GM21529 (cell line): ENCODE data around the gene NR3C2.

ENCODE experiments used
- ATAC-seq: cut with Tn5 transposase; IDR thresholded peaks from one replicate; pipeline ENCODE4 v1.9.1; 2021; ENCODE audit not compliant: unreplicated experiment

Gene NR3C2

GRCh38 chr4:148373093-148373492 lies 69.1 kb downstream of the NR3C2 start:
- no peak for ATAC-seq

- no peak for ATAC-seq
Measured at GRCh38 chr4:148369919-148370318, 72.3 kb downstream of the NR3C2 start.

GRCh38 chr4:148367756-148368155 lies 74.5 kb downstream of the NR3C2 start:
- no peak for ATAC-seq

- no peak for ATAC-seq
Measured at GRCh38 chr4:148366251-148366650, 76.0 kb downstream of the NR3C2 start.

- no peak for ATAC-seq
Measured at GRCh38 chr4:148364525-148364924, 77.7 kb downstream of the NR3C2 start.

- no peak for ATAC-seq
Measured at GRCh38 chr4:148359769-148360168, 82.4 kb downstream of the NR3C2 start.

GRCh38 chr4:148355442-148356123 lies 86.6 kb downstream of the NR3C2 start:
- no peak for ATAC-seq

- ATAC-seq = no peak
Measured at GRCh38 chr4:148354186-148354585, 88.0 kb downstream of the NR3C2 start.

GRCh38 chr4:148353571-148353970 lies 88.6 kb downstream of the NR3C2 start:
- ATAC-seq = no peak

- ATAC-seq = no peak
Measured at GRCh38 chr4:148349153-148349552, 93.1 kb downstream of the NR3C2 start.

GRCh38 chr4:148346657-148347056 lies 95.6 kb downstream of the NR3C2 start:
- ATAC-seq = no peak

- ATAC-seq = no peak
Measured at GRCh38 chr4:148345509-148345908, 96.7 kb downstream of the NR3C2 start.

GRCh38 chr4:148344941-148345340 lies 97.3 kb downstream of the NR3C2 start:
- no peak for ATAC-seq

- ATAC-seq = no peak
Measured at GRCh38 chr4:148344352-148344751, 97.9 kb downstream of the NR3C2 start.

GRCh38 chr4:148341980-148342800 lies 100.0 kb downstream of the NR3C2 start:
- no peak for ATAC-seq

- ATAC-seq = no peak
Measured at GRCh38 chr4:148335133-148335532, 107.1 kb downstream of the NR3C2 start.

GRCh38 chr4:148333265-148333664 lies 108.9 kb downstream of the NR3C2 start:
- no peak for ATAC-seq

- no peak for ATAC-seq
Measured at GRCh38 chr4:148332486-148332885, 109.7 kb downstream of the NR3C2 start.

- no peak for ATAC-seq
Measured at GRCh38 chr4:148330724-148331123, 111.5 kb downstream of the NR3C2 start.

- no peak for ATAC-seq
Measured at GRCh38 chr4:148330161-148330560, 112.1 kb downstream of the NR3C2 start.

- no peak for ATAC-seq
Measured at GRCh38 chr4:148329751-148330150, 112.5 kb downstream of the NR3C2 start.

- no peak for ATAC-seq
Measured at GRCh38 chr4:148327683-148328082, 114.5 kb downstream of the NR3C2 start.
